GM12878 (cell line): ENCODE measurements around the gene SGMS1. TPM values are rescaled to one million over a fixed set of nuclear protein-coding genes. Genes with fewer than 3 reads are reported as not detected.

Experiments
- ATAC-seq: fragments of 200-7000 bp; cut with Tn5 transposase; 3 replicates; pipeline ENCODE4 v1.9.1; 2020; ENCODE audit warnings: mild to moderate bottlenecking, moderate library complexity
- BruUV-seq: library from RNA; stranded (reverse); fragments of 400-500 nt; replicated peaks from 2 replicates; lab custom pipeline; 2021; lab: Mats Ljungman, UMichigan
- CTCF ChIA-PET: fragments of 300-600 bp; sonication (Branson Sonifier 250); formaldehyde crosslinking; extraction: SDS; loops from one replicate; lab custom pipeline; 2021; ENCODE audit warnings: inconsistent platforms; lab: Yijun Ruan, JAX
- POLR2A ChIA-PET: fragments of 350-600 bp; formaldehyde crosslinking; extraction: SDS; loops from one replicate; lab custom pipeline; 2021; ENCODE audit warnings: inconsistent platforms; lab: Charles Lee
- RAD21 ChIA-PET: fragments of 300-600 bp; sonication (Branson Sonifier 250); formaldehyde crosslinking; loops from one replicate; lab custom pipeline; 2023; ENCODE audit warnings: antibody characterized with exemption; ENCODE audit not compliant: unreplicated experiment; lab: Charles Lee
- SMC1A ChIA-PET: fragments of 300-600 bp; sonication (Branson Sonifier 250); formaldehyde crosslinking; loops from one replicate; lab custom pipeline; 2023; ENCODE audit not compliant: unreplicated experiment, uncharacterized antibody; lab: Charles Lee
- DNase-seq: peaks from one replicate; pipeline ENCODE4 v3.0.0-alpha.2; 2011; ENCODE audit warnings: low read depth, low spot score
- FAIRE-seq: peaks from 3 replicates; lab custom pipeline; 2011; peaks lifted over from hg19 to GRCh38; lab: Jason Lieb, UNC
- H2AFZ ChIP-seq: 2 replicates; pipeline ENCODE4 v1.6.0; 2011; ENCODE audit warnings: low read depth, low read length, control low read depth; ENCODE audit not compliant: control insufficient read depth
- H3K27ac ChIP-seq: 2 replicates; pipeline ENCODE4 v1.5.1; 2011; ENCODE audit warnings: control low read depth; ENCODE audit not compliant: control insufficient read depth, insufficient read depth
- H3K27me3 ChIP-seq, 2 experiments: replicated peaks in 1 of 2; 2 replicates each; pipeline versions ENCODE4 v1.6.0 to v1.6.1; 2011; ENCODE audit warnings: low read length in 1 of 2; ENCODE audit not compliant: control insufficient read depth in 2 of 2, insufficient read depth in 2 of 2
- H3K36me3 ChIP-seq, 2 experiments: 2 replicates each; pipeline ENCODE4 v1.5.1; 2011; ENCODE audit warnings: low read length in 1 of 2; ENCODE audit not compliant: control insufficient read depth in 2 of 2, insufficient read depth in 2 of 2
- H3K4me1 ChIP-seq: 2 replicates; pipeline ENCODE4 v1.6.1; 2011; ENCODE audit warnings: mild to moderate bottlenecking, low read length, moderate library complexity, mixed read lengths; ENCODE audit not compliant: control insufficient read depth, insufficient read depth
- H3K4me2 ChIP-seq: 2 replicates; pipeline ENCODE4 v1.6.0; 2011; ENCODE audit warnings: control low read depth; ENCODE audit not compliant: control insufficient read depth, insufficient read depth
- H3K4me3 ChIP-seq: fragments of 200-600 bp; sonication (generic); 2 replicates; pipeline ENCODE4 v1.5.1; 2016
- H3K79me2 ChIP-seq: 2 replicates; pipeline ENCODE4 v1.6.0; 2011; ENCODE audit warnings: low read length; ENCODE audit not compliant: control insufficient read depth, insufficient read depth
- H3K9ac ChIP-seq: 2 replicates; pipeline ENCODE4 v1.8.0; 2011; ENCODE audit warnings: low read length, control low read depth, mixed read lengths; ENCODE audit not compliant: control insufficient read depth, insufficient read depth
- H3K9me3 ChIP-seq: replicated peaks from 3 replicates; pipeline ENCODE4 v1.5.1; 2011; ENCODE audit warnings: mild to moderate bottlenecking, low read length; ENCODE audit not compliant: control insufficient read depth, insufficient read depth
- H4K20me1 ChIP-seq: 2 replicates; pipeline ENCODE4 v1.6.0; 2011; ENCODE audit not compliant: control insufficient read depth, insufficient read depth
- BCL3 ChIP-seq: IDR thresholded peaks from 2 replicates; pipeline ENCODE4 v1.6.1; 2011; ENCODE audit warnings: borderline replicate concordance, low read depth, mild to moderate bottlenecking, moderate library complexity, low read length; ENCODE audit not compliant: insufficient read depth, poor library complexity, severe bottlenecking
- GABPA ChIP-seq: IDR thresholded peaks from 2 replicates; pipeline ENCODE4 v1.6.1; 2014; ENCODE audit warnings: antibody characterized with exemption, low read depth, mild to moderate bottlenecking, inconsistent platforms
- JUNB ChIP-seq: IDR thresholded peaks from 2 replicates; pipeline ENCODE4 v1.6.1; 2016; ENCODE audit warnings: antibody characterized with exemption, mild to moderate bottlenecking
- MEF2A ChIP-seq: IDR thresholded peaks from 2 replicates; pipeline ENCODE4 v1.6.1; 2011; ENCODE audit warnings: low read depth, mild to moderate bottlenecking, low read length, moderate library complexity; ENCODE audit not compliant: insufficient read depth
- PAX8 ChIP-seq: fragments of 450-650 bp; IDR thresholded peaks from 2 replicates; pipeline ENCODE4 v1.6.1; 2017; ENCODE audit warnings: mild to moderate bottlenecking, moderate library complexity
- RFX5 ChIP-seq: IDR thresholded peaks from 2 replicates; pipeline ENCODE4 v1.6.1; 2011; ENCODE audit warnings: low read depth, low read length, improper control_type of control experiment
- SKIL ChIP-seq: fragments of 450-650 bp; IDR thresholded peaks from 2 replicates; pipeline ENCODE4 v1.6.1; 2017; ENCODE audit warnings: mild to moderate bottlenecking, low read depth, inconsistent platforms; ENCODE audit not compliant: poor library complexity, severe bottlenecking
- ZBTB11 ChIP-seq: fragments of 450-650 bp; formaldehyde crosslinking; IDR thresholded peaks from 2 replicates; pipeline ENCODE4 v1.5.0; 2022; ENCODE audit warnings: mild to moderate bottlenecking, missing genetic modification characterization
- ZBTB33 ChIP-seq: fragments of 450-650 bp; IDR thresholded peaks from 2 replicates; pipeline ENCODE4 v1.6.1; 2017; ENCODE audit warnings: mild to moderate bottlenecking
- WGBS: methylation state at CpG from one replicate; pipeline ENCODE4 v1.1.6; 2016; ENCODE audit warnings: low lambda C conversion rate; ENCODE audit not compliant: insufficient replicate concordance, insufficient coverage; ENCODE audit errors: missing lambda C conversion rate; 5-methylcytosine and 5-hydroxymethylcytosine counted together
- in situ Hi-C: fragments of 300-500 bp; cut with MboI; formaldehyde crosslinking; loops from 9 replicates; pipeline ENCODE4 v1.14.3; 2018; ENCODE audit warnings: mixed read lengths
- intact Hi-C: fragments of 100-400 bp; cut with micrococcal nuclease; formaldehyde crosslinking; loops from one replicate; pipeline ENCODE4 v1.14.2; 2022; ENCODE audit not compliant: unreplicated experiment
- polyA plus RNA-seq, 11 experiments: library from polyadenylated mRNA; depleted of rRNA in 4 of 11; unstranded in 6 of 11; stranded (reverse) in 5 of 11; fragments of >200 nt; fragmentation: Nextera tagmentation in 4 of 11; fragmentation: Illumina TruSeq in 1 of 11; extraction: Ambion mirVana in 4 of 11; extraction: Trizol in 1 of 11; gene quantifications; 1 replicate in 1 of 11; 2 replicates in 10 of 11; pipeline versions ENCODE4 v1.2.1 to v1.2.3, GENCODE V29; 2011 to 2016; ENCODE audit warnings: inconsistent platforms in 2 of 11, missing spikeins in 2 of 11, low read depth in 1 of 11
- total RNA-seq, 4 experiments: library from RNA; depleted of rRNA in 3 of 4; stranded (reverse); fragments of >200 nt in 3 of 4; fragmentation: Illumina TruSeq in 1 of 4; extraction: Trizol in 1 of 4; gene quantifications; 2 replicates each; pipeline versions ENCODE4 v1.2.1 to v1.2.3, GENCODE V29; 2013 to 2021

SGMS1 gene
- total and polyA plus RNA-seq, 10 of the 15 experiments (the other 5 are each of a cell fraction or from before 2014, with no cell fraction given) = 1.4 to 14.5 (median 4.9) TPM

GRCh38 chr10:50565301-50566083 is 58.3 kb downstream of the SGMS1 start:
- no peak overlapping the region for H2AFZ ChIP-seq
- no peaks in the 10 kb centered on the region for H3K9me3 ChIP-seq
- DNase-seq (no peak), FAIRE-seq (no peak), ATAC-seq (no peak)
- no peak overlapping the region for H3K4me2 ChIP-seq
- no TSS peak for BruUV-seq
- H3K4me1 ChIP-seq = no peaks in the 10 kb centered on the region
- CTCF ChIA-PET = no interaction called here
- WGBS = 95% methylated on average over 9 of the region's 9 CpGs
- H3K27ac ChIP-seq = no peak overlapping the region
- intact Hi-C loops = no loop called here
- TF ChIP-seq ZBTB11 (CRISPR knock-in tag) (no peak), SKIL (no peak), PAX8 (no peak), RFX5 (no peak), GABPA (no peak), MEF2A (no peak), BCL3 (no peak), ZBTB33 (no peak), JUNB (no peak)
- RAD21 ChIA-PET = no interaction called here
- H4K20me1 ChIP-seq = no peaks in the 10 kb centered on the region
- SMC1A ChIA-PET = interaction anchor here (0.8 to 0.9 kb wide), 2 partner anchors 79 to 88 kb away, joined by 3 to 4 read pairs; no protein-coding TSS in a partner anchor
- no peak overlapping the region for H3K9ac ChIP-seq
- no peaks in the 10 kb centered on the region; the same call in 1 of the 2 replicates for H3K79me2 ChIP-seq
- POLR2A ChIA-PET = no interaction called here
- in situ Hi-C loops = no loop called here
- no peaks in the 10 kb centered on the region for H3K36me3 ChIP-seq
- no peaks in the 10 kb centered on the region for H3K27me3 ChIP-seq
- no peak overlapping the region for H3K4me3 ChIP-seq
